GM12865 (cell line): ENCODE data around the gene MTA2.

Experiments used
- DNase-seq: peaks from one replicate; pipeline ENCODE4 v3.0.0; 2010; ENCODE audit warnings: low read depth
- H3K4me3 ChIP-seq: 2 replicates; pipeline ENCODE4 v1.5.1; 2011; ENCODE audit warnings: mild to moderate bottlenecking, low read depth, low read length, control low read depth
- CTCF ChIP-seq: IDR thresholded peaks from 2 replicates; pipeline ENCODE4 v1.5.1; 2011; ENCODE audit warnings: low read length, control low read depth, low read depth, inconsistent platforms; ENCODE audit not compliant: insufficient read depth; ENCODE audit errors: missing control alignments

MTA2 gene

GRCh38 chr11:62612366-62613290, 11.0 kb upstream of the MTA2 start, which contains the start of the genes EML3 and ROM1:
TSS of gene EML3 (minus strand) at chr11:62612775. CDS start at chr11:62612457, 318 bp downstream.
TSS of gene ROM1 (plus strand) at chr11:62613257. CDS start at chr11:62613282, 25 bp downstream.
- peak; percentile 99 for TF ChIP-seq CTCF
- DNase-seq, result peak; percentile 92
- peak within 1 kb of the TSS; percentile 99 for H3K4me3 ChIP-seq

- H3K4me3 ChIP-seq, result peak overlapping the region; percentile 99
- no peak for TF ChIP-seq CTCF
- peak; percentile 77 for DNase-seq
Measured at GRCh38 chr11:62611705-62612365, 10.2 kb upstream of the MTA2 start.

DNA sequence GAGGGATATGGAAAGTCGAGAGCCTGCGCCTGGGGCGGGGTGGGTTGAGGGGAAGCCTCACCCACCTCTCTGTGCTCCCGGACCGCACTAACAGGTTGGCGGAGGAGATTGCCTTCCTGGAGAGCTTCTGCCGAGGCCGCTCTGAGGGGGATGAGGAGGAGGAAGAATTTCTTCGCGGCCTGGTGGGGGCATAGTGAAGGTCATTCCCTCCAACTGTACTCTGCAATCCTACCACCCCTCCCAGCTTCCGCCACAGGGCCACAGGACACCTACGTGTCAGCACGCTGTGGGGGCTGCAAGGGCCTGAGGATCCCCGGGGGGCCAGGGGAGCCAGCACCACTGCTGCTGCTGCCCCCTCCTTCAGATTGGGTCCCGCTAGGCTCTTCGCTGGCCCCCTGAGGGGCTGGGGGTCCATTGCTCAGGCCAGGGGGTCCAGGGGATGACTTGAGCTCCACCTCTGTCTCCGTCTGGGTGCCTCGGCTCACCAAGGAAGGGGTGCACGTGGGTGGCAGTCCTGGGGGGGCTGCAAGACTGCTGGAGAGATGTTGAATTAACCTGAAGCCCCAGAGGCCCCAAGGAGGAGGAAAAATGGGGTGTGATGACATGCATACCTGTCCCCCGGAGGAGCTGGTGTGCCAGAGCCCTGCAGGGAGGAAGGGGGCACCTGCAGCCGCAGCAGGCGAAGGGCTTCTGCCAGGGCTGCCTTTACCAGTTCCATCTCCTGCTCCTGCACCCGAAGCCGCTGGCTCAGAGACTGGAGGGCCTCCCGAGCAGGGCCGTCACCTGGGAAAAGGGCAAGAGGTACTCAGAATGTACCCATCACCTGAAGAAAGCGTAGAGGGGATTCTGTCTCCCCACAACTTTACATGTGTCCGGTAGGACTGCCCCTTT, 9.4 kb upstream of the MTA2 start:
- TF ChIP-seq CTCF, result no peak
- DNase-seq, result no peak
- peak overlapping the region; percentile 99 for H3K4me3 ChIP-seq

GRCh38 chr11:62610403-62610802, 8.7 kb upstream of the MTA2 start:
- TF ChIP-seq CTCF, result no peak
- no peak for DNase-seq
- H3K4me3 ChIP-seq, result no peak overlapping the region; the same call in 1 of the 2 replicates

DNA sequence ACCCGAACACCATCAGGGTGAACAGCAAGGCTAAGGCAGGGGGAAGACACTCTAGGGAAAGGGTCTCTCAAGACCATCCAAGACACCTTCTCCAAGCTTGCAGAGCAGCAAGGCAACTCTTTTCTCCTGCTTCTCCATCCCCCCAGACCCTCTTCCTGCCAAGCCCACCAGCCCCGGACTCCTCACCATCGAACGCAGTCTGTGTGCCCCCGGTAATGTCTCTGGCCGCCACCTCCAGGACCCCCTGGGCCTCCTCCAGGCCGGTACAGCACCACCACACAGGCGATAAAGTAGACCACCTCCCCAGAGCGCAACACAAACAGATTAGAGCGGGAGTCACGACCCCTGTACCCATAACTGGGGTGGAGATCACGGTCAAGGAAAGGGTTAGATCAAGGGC, 7.1 kb upstream of the MTA2 start:
- TF ChIP-seq CTCF, result no peak
- DNase-seq, result no peak
- H3K4me3 ChIP-seq, result no peak overlapping the region

- DNase-seq, result peak; percentile 76
- no peak overlapping the region for H3K4me3 ChIP-seq
- TF ChIP-seq CTCF, result no peak
Measured at GRCh38 chr11:62607714-62608113, 6.0 kb upstream of the MTA2 start.
